Neural progenitor cell (in vitro differentiated cells): ENCODE results near the gene PLAAT4. TPM values are rescaled to one million over a fixed set of nuclear protein-coding genes. Genes with fewer than 3 reads are reported as not detected.

ENCODE experiments used
- DNase-seq: peaks from one replicate; pipeline ENCODE4 v3.0.0-alpha.2; 2016; ENCODE audit warnings: low spot score
- H2AFZ ChIP-seq: fragments of 200-600 bp; sonication (generic); replicated peaks from 2 replicates; pipeline ENCODE4 v1.6.1; 2016; ENCODE audit warnings: antibody characterized with exemption
- H3F3A ChIP-seq: fragments of 200-600 bp; sonication (generic); 2 replicates; pipeline ENCODE4 v1.6.1; 2016; ENCODE audit warnings: antibody characterized with exemption, low read depth
- H3K27ac ChIP-seq: fragments of 200-600 bp; sonication (generic); 2 replicates; pipeline ENCODE4 v1.5.1; 2016; ENCODE audit warnings: mild to moderate bottlenecking
- H3K27me3 ChIP-seq: fragments of 200-600 bp; sonication (generic); 2 replicates; pipeline ENCODE4 v1.6.1; 2016; ENCODE audit warnings: mild to moderate bottlenecking, moderate library complexity
- H3K36me3 ChIP-seq: fragments of 200-600 bp; sonication (generic); 2 replicates; pipeline ENCODE4 v1.5.1; 2016
- H3K4me1 ChIP-seq: fragments of 200-600 bp; sonication (generic); 2 replicates; pipeline ENCODE4 v1.6.1; 2016; ENCODE audit warnings: mixed run types
- H3K4me2 ChIP-seq: fragments of 200-600 bp; sonication (generic); 2 replicates; pipeline ENCODE4 v1.6.1; 2016
- H3K4me3 ChIP-seq: fragments of 200-600 bp; sonication (generic); 2 replicates; pipeline ENCODE4 v1.5.1; 2016
- H3K79me2 ChIP-seq: fragments of 200-600 bp; sonication (generic); 2 replicates; pipeline ENCODE4 v1.6.1; 2016; ENCODE audit warnings: low read depth
- H3K9ac ChIP-seq: fragments of 200-600 bp; sonication (generic); 2 replicates; pipeline ENCODE4 v1.6.1; 2016
- H3K9me3 ChIP-seq: fragments of 200-600 bp; sonication (generic); 2 replicates; pipeline ENCODE4 v1.5.1; 2016; ENCODE audit warnings: low read depth
- H4K20me1 ChIP-seq: fragments of 200-600 bp; sonication (generic); 2 replicates; pipeline ENCODE4 v1.6.1; 2016; ENCODE audit warnings: low read depth
- H3K27ac Mint-ChIP-seq: 3 replicates; pipeline ENCODE4 v1.8.0; 2021; ENCODE audit warnings: mixed read lengths
- H3K27me3 Mint-ChIP-seq: 2 replicates; pipeline ENCODE4 v1.8.0; 2022; ENCODE audit warnings: low read depth, mild to moderate bottlenecking, inconsistent platforms, moderate library complexity, mixed read lengths; ENCODE audit not compliant: insufficient read depth
- H3K36me3 Mint-ChIP-seq: 3 replicates; pipeline ENCODE4 v1.8.0; 2021; ENCODE audit warnings: mixed read lengths
- H3K4me1 Mint-ChIP-seq: 3 replicates; pipeline ENCODE4 v1.8.0; 2021; ENCODE audit warnings: mixed read lengths
- H3K4me3 Mint-ChIP-seq: 3 replicates; pipeline ENCODE4 v1.8.0; 2021; ENCODE audit warnings: mild to moderate bottlenecking, moderate library complexity, mixed read lengths
- H3K9me3 Mint-ChIP-seq: 3 replicates; pipeline ENCODE4 v1.8.0; 2020; ENCODE audit warnings: mixed read lengths
- EZH2 ChIP-seq: fragments of 200-600 bp; sonication (generic); IDR thresholded peaks from 2 replicates; pipeline ENCODE4 v1.6.1; 2017; ENCODE audit warnings: antibody characterized with exemption, mild to moderate bottlenecking, moderate library complexity
- EZH2phosphoT487 ChIP-seq: fragments of 200-600 bp; sonication (generic); IDR thresholded peaks from 2 replicates; pipeline ENCODE4 v1.6.1; 2017; ENCODE audit warnings: antibody characterized with exemption
- total RNA-seq: library from RNA; depleted of rRNA; stranded (reverse); fragments of >200 nt; gene quantifications from 2 replicates; pipeline ENCODE4 v1.2.3, GENCODE V29; 2015; ENCODE audit warnings: low replicate concordance
- TF ChIP-seq, protein P1 (sequence below): fragments of 200-600 bp; sonication (generic); IDR thresholded peaks from 2 replicates; pipeline ENCODE4 v1.5.1; 2017; ENCODE audit warnings: antibody characterized with exemption, mild to moderate bottlenecking

PLAAT4 gene
- total RNA-seq, 1 donor from 2014 or later = not detected

DNA sequence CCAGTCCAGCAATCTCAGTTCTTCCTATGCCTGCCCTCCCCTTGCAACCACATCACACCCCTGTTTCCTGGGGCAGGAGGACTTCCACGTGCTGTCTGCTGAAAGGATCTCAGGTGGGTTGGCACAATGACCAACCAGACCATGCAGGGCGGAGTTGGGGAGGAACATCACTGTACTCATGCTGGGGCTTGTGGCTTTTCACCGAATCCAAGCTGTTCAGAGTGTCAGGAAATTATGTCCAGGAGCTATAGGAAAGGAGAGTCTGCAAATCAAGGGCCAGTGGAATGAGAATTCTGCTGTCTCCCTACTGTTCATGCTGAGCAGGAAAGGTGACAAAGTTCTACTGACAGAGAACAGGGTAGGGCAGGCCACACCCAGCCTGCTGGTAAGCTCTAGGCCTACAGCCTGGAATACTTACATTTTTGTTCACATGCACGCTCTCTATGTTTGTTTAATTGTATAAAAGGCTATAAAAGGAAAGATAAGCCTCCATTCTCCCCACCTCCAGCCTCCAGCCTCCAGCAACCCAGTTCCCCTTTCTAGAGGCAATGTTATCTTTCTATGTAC is 28.3 kb downstream of the PLAAT4 start:
- no peaks in the 10 kb centered on the region for H3K9me3 Mint-ChIP-seq
- H3K27ac ChIP-seq = no peak overlapping the region

GRCh38 chr11:63567044-63567840 is 30.6 kb downstream of the PLAAT4 start:
- no peak overlapping the region for H3K4me3 ChIP-seq
- no peaks in the 10 kb centered on the region for H3K27me3 ChIP-seq
- no peak overlapping the region for H3K27ac ChIP-seq
- H3K4me1 ChIP-seq = no peaks in the 10 kb centered on the region
- H3K27ac Mint-ChIP-seq = peak overlapping the region; percentile 55
- DNase-seq = no peak
- peaks cover 24% of the 10 kb centered on the region for H3K4me1 Mint-ChIP-seq
- no peaks in the 10 kb centered on the region for H3K9me3 ChIP-seq
- TF ChIP-seq EZH2 = no peak
- TF ChIP-seq EZH2phosphoT487 = no peak
- TF ChIP-seq, protein P1, sequence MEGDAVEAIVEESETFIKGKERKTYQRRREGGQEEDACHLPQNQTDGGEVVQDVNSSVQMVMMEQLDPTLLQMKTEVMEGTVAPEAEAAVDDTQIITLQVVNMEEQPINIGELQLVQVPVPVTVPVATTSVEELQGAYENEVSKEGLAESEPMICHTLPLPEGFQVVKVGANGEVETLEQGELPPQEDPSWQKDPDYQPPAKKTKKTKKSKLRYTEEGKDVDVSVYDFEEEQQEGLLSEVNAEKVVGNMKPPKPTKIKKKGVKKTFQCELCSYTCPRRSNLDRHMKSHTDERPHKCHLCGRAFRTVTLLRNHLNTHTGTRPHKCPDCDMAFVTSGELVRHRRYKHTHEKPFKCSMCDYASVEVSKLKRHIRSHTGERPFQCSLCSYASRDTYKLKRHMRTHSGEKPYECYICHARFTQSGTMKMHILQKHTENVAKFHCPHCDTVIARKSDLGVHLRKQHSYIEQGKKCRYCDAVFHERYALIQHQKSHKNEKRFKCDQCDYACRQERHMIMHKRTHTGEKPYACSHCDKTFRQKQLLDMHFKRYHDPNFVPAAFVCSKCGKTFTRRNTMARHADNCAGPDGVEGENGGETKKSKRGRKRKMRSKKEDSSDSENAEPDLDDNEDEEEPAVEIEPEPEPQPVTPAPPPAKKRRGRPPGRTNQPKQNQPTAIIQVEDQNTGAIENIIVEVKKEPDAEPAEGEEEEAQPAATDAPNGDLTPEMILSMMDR = no peak
- no peaks in the 10 kb centered on the region for H3F3A ChIP-seq
- no peak overlapping the region for H3K9ac ChIP-seq
- no peak overlapping the region for H2AFZ ChIP-seq
- H3K36me3 ChIP-seq = no peaks in the 10 kb centered on the region
- H3K4me3 Mint-ChIP-seq = no peak overlapping the region
- no peaks in the 10 kb centered on the region for H3K9me3 Mint-ChIP-seq
- H3K4me2 ChIP-seq = no peak overlapping the region
- no peaks in the 10 kb centered on the region for H3K79me2 ChIP-seq
- peaks cover 3% of the 10 kb centered on the region for H3K27me3 Mint-ChIP-seq
- H4K20me1 ChIP-seq = no peaks in the 10 kb centered on the region
- no peaks in the 10 kb centered on the region for H3K36me3 Mint-ChIP-seq

More for the DNA sequence above, 28.3 kb downstream of the PLAAT4 start:
- TF ChIP-seq EZH2phosphoT487 (no peak), EZH2 (no peak)
- TF ChIP-seq, protein P1 = no peak
- Mint-ChIP-seq H3K36me3 (no peaks in the 10 kb centered on the region), H3K4me3 (no peak overlapping the region), H3K27me3 (peaks cover 10% of the 10 kb centered on the region), H3K4me1 (peaks cover 24% of the 10 kb centered on the region), H3K27ac (peak overlapping the region; percentile 50)
- Histone ChIP-seq H3K79me2 (no peaks in the 10 kb centered on the region), H4K20me1 (no peaks in the 10 kb centered on the region), H3K36me3 (no peaks in the 10 kb centered on the region), H3F3A (no peaks in the 10 kb centered on the region), H3K9ac (no peak overlapping the region), H3K4me2 (no peak overlapping the region), H3K4me3 (no peak overlapping the region), H3K27me3 (no peaks in the 10 kb centered on the region), H3K9me3 (no peaks in the 10 kb centered on the region), H3K4me1 (no peaks in the 10 kb centered on the region), H2AFZ (no peak overlapping the region)
- DNase-seq = no peak

GRCh38 chr11:63569570-63569969 is 33.0 kb downstream of the PLAAT4 start:
- Mint-ChIP-seq H3K9me3 (no peaks in the 10 kb centered on the region), H3K36me3 (no peaks in the 10 kb centered on the region), H3K27me3 (peaks cover 6% of the 10 kb centered on the region), H3K4me1 (peaks cover 21% of the 10 kb centered on the region), H3K4me3 (no peak overlapping the region), H3K27ac (no peak overlapping the region)
- Histone ChIP-seq H3K27ac (no peak overlapping the region), H3K9me3 (no peaks in the 10 kb centered on the region), H3K9ac (no peak overlapping the region), H3K79me2 (no peaks in the 10 kb centered on the region), H3K4me3 (no peak overlapping the region), H3F3A (no peaks in the 10 kb centered on the region), H2AFZ (no peak overlapping the region), H3K4me1 (no peaks in the 10 kb centered on the region), H4K20me1 (no peaks in the 10 kb centered on the region), H3K27me3 (no peaks in the 10 kb centered on the region), H3K4me2 (no peak overlapping the region), H3K36me3 (no peaks in the 10 kb centered on the region)
- DNase-seq = no peak
- TF ChIP-seq EZH2phosphoT487 (no peak), EZH2 (no peak)
- TF ChIP-seq, protein P1 = no peak
